ENCODE results near the gene CACNA2D2.

CACNA2D2 gene

DNA sequence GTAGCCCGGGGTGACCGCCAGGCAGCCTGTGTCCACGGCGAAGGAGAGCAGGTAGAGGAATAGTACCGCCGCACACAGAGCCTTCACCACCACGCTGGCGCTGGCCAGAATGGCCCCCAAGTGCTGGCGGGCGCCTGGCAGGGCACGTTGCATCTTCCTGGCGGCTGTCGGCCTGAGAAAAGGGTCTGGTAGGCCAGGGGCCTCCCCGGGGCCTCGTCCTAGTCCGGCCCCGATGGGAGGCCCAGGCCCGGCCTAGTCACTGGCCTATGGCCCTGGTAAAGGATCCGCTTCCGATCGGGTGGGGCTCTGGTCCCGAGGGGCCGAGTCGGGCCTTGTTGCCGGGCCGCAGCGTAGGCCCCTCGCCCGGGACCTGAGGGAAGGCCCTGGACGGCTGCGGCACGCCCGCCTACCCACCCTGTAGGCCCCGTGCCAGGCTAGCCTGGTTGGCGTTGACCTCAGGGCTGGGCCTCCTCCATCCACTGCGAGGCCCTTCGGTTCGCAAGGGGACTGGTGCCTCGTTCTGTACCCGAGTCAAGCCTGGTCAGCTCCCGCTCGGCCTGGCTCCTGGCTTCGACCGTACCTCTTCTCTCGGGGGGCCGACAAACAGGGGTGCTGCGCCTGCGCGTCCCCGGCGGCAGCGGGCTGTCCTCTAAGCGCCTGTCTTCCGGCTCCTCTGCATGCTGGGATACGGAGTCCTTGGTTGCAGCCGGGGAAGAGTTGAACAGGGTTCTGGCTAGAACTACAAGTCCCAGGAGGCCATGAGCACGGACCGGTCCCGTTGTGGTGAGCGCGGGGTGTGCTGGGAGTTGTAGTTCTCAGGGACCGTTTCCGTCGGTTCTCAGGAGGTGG, 144.3 kb downstream of the CACNA2D2 start, which contains the start of gene TMEM115:
Gene TMEM115, minus strand, starts transcription at position 611 of the 849 bp plus-strand sequence. Its CDS starts 458 bp downstream, at position 153.
- peak; percentile 99 for DNase-seq

DNA sequence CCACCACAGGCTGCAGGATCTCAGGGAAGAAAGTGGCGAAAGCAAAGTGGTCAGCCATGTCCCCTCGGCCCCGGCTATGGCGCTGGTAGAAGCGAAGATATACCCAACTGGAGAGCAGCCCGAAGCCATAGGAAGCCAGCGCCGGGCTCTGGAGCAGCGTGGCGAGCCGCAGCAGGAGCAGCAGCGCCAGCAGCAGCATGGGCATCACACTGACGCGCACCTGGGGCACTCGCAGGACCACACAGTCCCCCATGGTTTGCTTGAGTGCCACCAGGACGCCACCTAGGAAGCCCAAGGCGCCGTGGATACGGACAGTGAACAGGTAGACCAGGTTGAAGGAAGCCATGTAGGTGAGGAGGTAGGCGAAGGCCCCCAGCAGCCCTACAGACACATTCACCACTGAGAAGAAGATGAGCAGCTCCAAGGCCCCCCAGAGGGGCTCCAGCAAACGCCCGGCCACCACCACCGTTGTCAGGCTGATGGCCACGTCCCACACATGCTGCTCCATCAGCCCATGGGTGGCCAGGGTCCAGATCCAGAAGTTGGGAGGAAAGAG, 145.0 kb downstream of the CACNA2D2 start:
- no peak for DNase-seq

DNA sequence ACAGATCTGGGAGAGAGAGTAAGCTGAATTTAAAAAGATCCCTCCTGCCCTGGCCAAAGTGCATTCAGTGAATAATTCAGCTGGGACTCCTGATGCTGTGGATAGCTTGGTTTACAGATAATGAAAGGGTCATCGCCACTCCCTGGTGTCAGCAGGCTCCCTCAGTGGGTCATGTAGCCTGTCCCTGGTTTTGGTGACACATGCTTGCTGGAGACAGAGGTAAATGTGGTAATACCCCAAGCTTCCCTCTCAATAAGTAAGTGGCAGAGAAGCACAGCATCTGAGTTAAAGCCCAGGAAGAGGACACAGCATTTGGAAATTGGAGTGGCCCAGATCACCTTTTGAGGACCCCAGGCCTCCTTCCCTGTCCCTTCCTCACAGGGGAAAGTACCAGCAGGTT, 146.0 kb downstream of the CACNA2D2 start:
- no peak for DNase-seq

DNA sequence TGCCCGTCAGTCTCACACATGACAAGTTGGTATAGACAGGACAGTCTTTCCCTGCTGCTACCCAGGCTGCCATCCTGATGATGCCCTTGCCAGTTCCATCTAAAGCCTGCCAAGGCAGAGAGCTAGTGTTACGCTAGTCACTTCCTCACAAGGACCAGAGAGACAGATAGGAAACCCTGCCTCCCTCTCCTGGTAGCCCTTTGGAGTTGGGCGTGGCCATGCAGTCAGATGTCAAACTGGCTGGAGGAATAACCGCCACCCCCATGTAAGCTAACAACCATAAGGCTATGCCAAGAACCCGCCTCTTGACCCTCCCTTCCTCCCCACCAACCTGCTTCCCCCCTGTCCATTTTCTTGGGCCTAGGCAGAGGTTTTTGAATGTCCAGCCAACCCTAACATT, 146.9 kb downstream of the CACNA2D2 start:
- DNase-seq = no peak

DNA sequence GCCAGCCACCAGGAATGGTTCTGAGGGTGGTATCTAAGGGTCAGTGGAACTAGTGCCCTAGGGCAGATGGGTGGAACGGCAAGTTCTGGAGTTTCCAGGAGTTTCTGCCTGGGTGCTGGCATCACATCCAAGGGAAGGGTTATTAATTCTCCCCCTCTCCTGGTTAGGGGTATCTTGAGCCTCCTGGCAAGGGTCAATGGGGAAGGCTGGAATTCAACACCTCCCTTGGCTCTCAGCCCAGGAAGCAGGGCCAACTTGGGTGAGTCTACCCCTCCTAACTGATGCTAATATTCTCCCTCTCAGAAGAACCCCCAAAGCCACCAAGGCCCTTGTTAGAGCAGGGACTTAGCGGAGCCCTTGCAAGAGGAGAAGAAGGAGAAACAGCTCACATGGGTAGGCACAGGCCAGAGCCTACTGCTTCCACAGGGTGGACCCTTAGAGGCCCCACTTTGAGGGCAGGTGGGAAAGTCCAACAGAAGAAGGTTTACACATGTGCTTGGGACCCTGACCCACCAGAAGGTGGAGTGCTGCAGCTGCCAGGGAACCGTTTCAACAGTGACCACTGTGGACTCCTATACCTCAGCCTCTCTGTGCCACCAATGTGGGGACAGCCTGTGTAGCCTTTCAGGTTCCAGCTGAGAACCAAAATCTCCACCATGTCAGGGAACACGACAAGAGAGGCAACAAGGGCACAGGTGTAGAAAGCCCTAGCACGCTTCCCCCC, 147.4 kb downstream of the CACNA2D2 start:
- no peak for DNase-seq

DNA sequence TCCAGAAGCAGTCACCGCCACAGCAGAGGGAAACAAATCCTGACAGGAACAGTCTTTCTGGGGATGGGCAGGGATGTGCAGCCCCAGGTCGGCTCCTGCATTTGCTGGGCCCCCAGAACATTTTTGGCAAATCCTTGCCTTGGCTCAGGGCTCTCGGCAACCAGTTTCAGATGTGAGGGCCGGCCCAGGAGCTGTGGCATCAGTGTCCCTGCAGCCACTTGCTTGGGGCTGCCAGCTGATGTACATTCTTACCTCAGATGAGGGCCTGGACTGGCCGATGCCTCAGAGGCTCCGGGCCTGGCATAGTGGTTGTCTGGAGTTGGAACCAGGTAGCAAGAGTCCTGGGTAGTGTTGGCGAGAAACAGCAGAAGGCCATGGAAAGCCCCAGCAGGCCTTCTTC, 148.6 kb downstream of the CACNA2D2 start:
- DNase-seq = no peak

DNA sequence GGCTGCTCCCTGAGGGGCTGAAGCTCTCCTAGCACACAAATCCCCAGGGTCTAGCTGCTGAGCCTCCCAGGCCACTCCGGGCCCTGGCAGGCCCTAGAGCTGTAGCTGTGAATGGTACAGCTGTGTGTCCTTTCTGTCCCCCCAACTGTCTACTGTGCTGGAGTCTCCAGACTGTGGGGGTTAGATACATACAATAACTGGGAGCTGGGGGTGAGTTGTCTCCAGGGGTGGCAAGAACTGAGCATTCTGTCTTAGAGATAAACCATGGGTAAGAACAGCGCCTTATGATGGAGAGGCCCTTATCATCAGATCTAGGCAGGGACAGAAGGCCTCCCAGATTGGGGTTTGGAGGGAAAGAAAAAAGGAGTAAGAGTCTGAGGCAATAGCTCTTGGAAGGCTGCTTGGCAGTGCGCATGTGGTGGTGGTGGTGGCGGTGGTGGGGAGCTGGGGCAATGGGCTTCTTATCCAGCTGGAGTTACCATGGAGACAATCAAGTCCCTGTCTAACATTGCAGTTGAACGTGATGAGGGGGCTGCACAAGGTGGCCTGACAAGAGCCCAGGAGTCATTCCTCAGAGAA, 149.2 kb downstream of the CACNA2D2 start:
- DNase-seq = no peak

DNA sequence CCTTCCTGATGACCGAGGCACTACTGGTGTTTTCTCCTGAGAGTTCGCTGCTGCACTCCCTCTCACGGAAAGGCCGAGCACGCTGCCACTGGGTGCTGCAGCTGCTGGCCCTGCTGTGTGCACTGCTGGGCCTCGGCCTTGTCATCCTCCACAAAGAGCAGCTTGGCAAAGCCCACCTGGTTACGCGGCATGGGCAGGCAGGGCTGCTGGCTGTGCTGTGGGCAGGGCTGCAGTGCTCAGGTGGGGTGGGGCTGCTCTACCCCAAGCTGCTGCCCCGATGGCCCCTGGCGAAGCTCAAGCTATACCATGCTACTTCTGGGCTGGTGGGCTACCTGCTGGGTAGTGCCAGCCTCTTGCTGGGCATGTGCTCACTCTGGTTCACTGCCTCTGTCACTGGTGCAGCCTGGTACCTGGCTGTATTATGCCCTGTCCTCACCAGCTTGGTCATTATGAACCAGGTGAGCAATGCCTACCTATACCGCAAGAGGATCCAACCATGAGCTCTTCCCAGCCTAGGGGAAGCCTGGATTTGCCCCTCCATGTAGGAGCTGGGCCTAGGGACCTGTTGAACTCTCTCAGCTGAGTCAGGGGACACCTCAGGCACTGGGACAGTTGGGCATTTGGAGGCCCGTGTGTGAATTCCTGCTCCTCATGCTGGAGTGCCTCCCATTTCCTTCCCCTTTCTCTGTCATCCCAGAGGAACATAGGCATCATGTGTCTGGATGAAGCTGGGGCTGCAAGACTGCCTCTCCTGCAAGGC, 150.0 kb downstream of the CACNA2D2 start:
- no peak for DNase-seq

DNA sequence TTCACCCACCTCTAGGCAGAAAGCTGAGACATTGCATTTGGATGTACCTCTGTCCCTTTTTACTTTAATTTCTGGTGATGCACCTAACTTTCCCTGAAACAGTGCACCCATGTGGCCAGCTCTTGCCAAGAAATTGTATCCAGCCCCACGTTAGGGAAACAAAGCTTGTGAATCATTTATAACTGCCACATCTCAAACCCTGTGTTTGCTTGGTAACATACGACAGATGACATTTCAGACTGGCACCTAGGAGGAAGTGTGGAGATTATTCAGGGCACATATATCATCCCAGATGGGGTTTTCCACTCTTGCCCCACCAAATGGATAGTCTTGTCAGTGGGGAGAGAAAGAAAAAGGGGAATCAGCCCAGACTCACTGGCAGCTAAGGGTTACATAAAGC, 150.7 kb downstream of the CACNA2D2 start:
- no peak for DNase-seq

DNA sequence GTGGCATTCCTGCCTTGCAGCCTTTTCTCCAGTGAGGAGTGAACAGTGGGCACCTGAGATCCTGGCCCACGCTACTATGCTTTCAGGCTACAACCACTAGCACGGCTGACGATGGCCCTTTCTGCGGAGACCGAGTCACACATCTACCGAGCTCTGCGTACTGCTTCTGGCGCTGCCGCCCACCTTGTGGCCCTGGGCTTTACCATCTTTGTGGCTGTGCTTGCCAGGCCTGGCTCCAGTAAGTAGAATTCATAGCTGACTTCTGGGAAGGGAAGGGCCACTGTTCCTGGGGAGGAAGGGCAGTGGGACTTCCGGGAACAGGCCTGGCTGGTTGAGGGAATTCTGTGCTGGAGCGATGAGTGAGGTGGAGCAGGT, 152.1 kb downstream of the CACNA2D2 start:
- DNase-seq = no peak

DNA sequence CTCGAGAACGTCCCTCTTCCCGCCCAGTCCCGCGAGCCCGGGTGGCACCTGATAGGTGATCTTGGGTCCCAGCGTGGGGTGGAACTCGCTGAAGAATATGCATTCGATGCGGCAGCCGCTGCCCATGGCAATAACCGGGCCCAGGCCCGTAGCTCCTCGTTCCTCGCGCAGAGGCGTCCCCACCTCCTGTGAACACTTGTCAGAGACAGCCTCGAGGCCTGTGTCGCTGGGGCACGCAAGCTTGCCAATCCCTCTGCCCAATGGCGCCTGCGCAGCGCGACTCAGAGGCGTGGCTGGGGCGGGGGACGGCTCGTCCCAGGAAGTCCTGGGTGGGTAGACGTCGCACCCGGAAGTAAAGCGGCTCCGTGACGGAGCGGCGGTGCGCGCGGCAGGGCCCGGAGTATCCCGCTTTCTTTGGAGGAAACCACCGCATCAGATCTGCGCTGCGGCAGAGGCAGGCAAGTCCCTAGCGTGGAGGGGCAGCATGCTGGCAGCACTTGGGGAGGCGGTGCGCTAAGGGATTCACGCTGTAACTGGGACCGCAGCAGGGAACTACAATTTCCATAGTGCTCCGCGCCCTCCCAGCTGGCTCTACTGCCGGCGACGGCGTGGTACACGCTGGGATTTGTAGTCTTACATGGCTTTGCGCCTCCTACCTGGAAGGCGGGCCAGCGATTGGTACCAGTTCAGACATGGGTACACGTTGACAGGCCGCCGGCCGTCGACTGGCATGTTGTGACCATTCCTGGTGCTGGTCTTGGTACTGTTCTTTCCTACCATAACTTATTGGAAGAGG, 152.7 kb downstream of the CACNA2D2 start, which contains the start of the genes CYB561D2 and NPRL2:
Gene CYB561D2, plus strand, starts transcription at position 336 of the 796 bp plus-strand sequence. CDS start 572 bp downstream, outside the sequence.
Gene NPRL2, minus strand, starts transcription at position 249 of the 796 bp plus-strand sequence. Its CDS starts 123 bp downstream, at position 126.
- peak; percentile 97 for DNase-seq

DNA sequence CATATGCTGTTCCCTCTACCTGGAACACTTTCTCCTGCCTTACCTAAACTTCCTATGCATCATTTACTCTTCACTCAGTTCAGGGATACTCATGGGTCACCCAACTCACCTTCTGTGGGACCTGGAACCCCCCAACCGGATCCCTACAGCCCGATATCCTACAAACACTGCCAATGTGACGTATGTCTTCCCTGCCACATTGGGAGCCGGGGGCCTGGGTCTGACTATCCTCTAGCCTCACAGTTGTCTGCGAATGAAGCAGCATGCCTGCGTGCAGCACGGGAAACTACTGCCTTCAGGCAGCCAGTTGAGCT, 153.3 kb downstream of the CACNA2D2 start:
- DNase-seq = no peak

DNA sequence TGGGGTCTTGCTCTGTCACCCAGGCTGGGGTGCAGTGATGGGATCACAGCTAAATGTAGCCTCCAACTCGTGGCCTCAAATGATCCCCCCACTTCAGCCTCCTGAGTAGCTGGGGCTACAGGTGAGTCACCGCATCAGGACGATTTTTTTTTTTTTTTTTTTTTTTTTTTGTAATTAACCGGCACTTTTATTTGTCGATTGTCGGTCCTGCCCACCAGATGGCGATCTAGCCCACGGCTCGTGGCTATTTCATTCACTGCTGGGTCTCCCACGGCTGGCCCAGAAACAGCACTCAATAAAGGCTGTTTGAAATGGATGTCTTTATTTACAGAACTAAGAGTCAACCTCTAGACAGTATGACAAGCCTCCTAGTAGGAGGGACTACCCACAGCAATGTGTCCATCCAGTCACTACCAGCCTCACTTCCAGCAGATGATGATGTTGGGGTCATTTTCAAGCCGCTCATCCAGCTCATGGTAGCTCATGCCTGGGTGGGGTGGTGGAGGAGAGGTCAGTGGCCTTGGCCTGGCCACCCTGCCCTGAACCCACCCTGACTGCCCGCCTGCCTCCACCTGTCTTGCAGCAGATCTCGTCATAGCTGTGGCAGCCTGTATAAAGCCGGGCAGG, 156.1 kb downstream of the CACNA2D2 start:
- DNase-seq = peak; percentile 78

DNA sequence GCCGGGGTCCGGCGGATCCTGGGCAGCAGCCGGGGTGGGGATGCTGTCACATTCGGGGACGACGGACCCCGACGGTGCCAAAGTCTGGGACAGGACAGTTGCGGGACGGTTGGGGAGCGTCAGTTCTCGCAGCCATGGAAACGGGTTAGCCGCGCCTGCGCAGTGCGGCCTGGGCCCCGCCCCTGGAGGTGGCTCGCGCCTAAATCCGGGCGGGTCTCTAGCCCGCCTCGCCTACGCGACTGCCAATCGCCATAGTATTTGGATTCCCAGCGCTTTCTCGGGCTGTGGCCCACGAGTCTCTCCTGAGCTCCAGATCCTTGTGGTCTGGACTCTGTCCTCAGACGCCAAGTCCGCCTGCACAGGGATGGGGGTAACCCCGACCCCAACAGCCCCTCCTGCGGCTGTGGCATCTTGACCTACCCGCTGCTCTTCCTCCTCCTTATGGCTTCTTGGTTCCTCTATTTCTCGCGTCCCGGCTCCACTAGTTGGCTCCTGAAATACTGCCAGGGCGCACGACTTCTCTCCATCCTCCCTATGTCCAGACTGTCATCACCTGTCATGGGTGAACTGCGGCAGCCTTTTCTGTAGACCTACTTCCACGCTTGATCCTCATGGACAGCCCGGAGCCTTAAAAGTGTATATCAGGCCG, 157.7 kb downstream of the CACNA2D2 start, which contains the start of gene ZMYND10:
Gene ZMYND10, minus strand, starts transcription at position 147 of the 649 bp plus-strand sequence. CDS start 153 bp downstream, outside the sequence.
- DNase-seq = peak; percentile 71

DNA sequence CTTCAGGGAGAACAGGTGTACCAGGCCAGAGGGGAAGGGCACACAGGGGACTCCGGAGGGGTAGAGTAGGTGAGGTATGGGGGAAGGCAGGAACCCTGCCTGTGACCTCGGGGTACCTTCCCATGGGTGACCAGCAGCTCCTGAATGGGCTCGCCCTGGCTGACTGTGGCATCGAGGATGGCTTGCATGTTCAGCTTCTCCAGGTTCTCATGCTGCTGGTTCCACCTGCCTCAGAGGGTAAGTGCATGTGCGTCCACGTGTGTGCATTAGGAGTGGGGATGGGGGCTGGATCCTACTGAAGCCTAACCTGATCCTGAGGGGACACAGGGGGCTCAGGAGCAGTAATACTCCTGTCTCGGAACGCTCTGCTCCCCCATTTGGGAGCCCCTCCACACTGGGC, 158.4 kb downstream of the CACNA2D2 start:
- no peak for DNase-seq

DNA sequence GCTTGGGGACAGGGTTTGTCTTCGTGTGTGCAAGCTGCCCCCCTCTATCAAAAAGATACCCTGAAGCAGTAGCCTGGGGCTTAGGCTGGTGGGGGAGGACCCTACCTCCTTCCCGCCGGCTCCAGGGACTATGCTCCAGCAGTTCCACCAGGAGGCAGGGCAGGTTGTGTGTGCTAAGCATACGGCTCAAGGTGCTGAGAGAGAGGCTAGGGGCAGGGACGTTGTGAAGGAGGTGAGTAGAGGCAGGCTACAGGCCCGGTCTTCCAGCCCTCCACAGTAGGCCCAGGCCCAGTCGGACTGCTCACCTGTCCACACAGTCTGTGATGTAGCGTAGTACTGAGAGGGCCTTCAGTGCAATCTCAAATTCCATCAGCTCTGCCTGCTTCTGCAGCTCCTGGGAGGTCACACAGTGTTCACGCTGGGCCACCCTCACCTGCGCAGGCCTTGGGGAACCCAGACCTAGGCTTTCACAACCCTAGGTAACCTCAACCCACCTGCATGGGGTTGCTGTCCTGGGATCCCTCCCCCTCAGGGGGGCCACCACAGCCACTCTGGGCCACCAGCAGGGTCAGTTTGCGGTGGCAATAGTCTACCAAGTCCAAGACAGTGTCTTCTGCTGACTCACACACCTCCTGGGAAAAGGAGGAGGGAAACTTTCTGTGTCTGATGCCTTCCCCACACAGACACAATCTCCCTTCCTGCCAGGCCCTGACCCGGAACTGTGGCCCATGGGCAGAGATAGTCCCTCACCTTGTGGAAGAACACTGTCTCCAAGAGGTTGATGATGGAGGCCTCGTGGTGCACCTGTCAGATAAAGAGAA, 160.4 kb downstream of the CACNA2D2 start:
- no peak for DNase-seq

DNA sequence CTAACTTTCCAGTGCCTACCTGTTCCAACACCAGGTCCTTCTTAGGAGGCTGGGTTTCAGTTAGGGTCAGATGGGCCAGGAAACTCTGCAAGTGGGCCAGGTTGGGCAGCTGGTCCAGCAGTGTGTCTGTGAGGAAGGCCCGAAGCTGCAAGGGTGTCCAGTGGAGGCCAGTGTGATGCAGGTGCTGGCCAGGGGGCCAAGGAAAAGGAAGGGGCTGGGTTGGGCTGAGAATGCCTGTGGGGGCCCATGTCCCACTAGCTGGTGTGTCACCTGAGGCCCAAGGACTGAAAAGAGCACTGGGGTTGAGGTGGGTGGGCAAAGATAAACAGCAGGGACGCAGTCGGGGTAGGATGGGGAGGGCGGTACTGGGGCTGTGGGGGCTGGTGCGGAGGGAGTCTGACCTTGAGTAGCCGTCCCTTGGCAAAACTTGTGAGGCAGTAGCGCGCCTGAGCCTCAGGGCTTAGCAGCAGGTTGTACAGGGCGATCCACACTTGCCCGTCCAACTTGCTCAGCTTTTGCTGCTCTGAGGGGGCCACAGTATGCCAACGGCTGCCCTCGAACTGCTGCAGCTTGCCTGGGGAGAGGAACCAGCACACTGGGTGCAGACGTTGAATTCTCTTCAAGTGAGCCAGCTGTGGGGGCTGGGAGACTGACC, 161.3 kb downstream of the CACNA2D2 start:
- no peak for DNase-seq

DNA sequence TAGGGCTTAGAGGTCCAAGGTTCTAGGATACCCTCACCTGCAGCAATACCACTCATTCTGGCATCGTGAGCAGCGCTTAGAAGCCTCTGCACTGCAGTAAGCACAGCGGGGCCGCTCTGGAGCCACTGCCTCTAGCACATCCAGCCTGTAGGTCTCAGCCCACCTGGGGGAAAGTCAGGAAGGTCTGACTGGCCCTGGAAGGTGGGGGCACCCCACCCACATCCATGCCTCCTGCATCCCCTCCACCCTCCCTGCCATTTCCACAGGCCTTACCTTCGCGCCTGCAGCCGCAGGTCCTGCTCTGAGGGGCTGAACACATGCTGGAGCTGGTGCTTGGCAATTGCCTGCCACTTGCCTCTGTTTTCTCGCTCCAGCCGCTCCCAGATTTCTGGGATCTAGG, 161.9 kb downstream of the CACNA2D2 start:
- no peak for DNase-seq

Data from right hindlimb (tissue), 1 donor.